Loucy (cell line): ENCODE results near the gene SEMA3D.

ENCODE experiments used
- EZH2phosphoT487 ChIP-seq: fragments of 200-600 bp; IDR thresholded peaks from 2 replicates; pipeline ENCODE4 v1.6.1; 2018; ENCODE audit warnings: antibody characterized with exemption, mild to moderate bottlenecking, moderate library complexity, borderline replicate concordance
- TF ChIP-seq, protein P1 (sequence below): fragments of 200-600 bp; sonication (generic); conservative IDR thresholded peaks from 2 replicates; pipeline ENCODE4 v1.5.1; 2014; ENCODE audit warnings: mild to moderate bottlenecking, antibody characterized with exemption, low read length

DNA sequence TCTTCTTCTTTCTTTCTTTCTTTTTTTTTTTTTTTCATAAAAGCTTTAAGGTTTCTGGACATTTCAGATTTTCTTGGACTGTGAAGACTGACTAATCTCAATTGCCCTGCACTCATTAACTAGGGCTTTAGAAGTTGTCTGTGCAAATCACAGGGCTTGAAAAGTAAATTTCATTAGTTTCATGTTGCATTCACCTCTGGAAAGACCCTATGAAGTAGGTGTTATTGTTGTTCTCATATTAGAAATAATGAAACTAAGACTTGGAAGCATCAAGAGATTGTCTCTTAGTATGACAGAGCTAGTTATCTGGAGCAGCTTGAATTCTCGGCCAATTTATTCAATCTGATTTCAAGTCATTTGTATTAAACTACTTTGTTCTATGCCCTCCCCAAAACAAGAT is 28.2 kb upstream of the SEMA3D start:
- TF ChIP-seq, protein P1, sequence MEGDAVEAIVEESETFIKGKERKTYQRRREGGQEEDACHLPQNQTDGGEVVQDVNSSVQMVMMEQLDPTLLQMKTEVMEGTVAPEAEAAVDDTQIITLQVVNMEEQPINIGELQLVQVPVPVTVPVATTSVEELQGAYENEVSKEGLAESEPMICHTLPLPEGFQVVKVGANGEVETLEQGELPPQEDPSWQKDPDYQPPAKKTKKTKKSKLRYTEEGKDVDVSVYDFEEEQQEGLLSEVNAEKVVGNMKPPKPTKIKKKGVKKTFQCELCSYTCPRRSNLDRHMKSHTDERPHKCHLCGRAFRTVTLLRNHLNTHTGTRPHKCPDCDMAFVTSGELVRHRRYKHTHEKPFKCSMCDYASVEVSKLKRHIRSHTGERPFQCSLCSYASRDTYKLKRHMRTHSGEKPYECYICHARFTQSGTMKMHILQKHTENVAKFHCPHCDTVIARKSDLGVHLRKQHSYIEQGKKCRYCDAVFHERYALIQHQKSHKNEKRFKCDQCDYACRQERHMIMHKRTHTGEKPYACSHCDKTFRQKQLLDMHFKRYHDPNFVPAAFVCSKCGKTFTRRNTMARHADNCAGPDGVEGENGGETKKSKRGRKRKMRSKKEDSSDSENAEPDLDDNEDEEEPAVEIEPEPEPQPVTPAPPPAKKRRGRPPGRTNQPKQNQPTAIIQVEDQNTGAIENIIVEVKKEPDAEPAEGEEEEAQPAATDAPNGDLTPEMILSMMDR: no peak
- TF ChIP-seq EZH2phosphoT487: no peak
